ENCODE measurements around the gene EFNA2. TPM values are rescaled to one million over a fixed set of nuclear protein-coding genes. Genes with fewer than 3 reads are reported as not detected.

Gene EFNA2
- polyA plus RNA-seq, 1 donor from 2014 or later: 10.3 TPM

- H3F3A ChIP-seq (ENCODE audit: insufficient read depth, low read length, poor library complexity, severe bottlenecking): no peaks in the 10 kb centered on the region
- no peaks in the 10 kb centered on the region for H3K9me2 ChIP-seq (ENCODE audit: insufficient read depth, low read length)
- H2AFZ ChIP-seq (ENCODE audit: low read depth, low read length): no peak overlapping the region
- H3K9ac ChIP-seq (ENCODE audit: low read length): no peak overlapping the region
- no peak overlapping the region for H3K27ac ChIP-seq (ENCODE audit: low read length)
- no peaks in the 10 kb centered on the region for H3K27me3 ChIP-seq (ENCODE audit: insufficient read depth, low read depth, low read length)
- H3K4me3 ChIP-seq (ENCODE audit: low read length): no peak overlapping the region
- H3K9me3 ChIP-seq (ENCODE audit: low read length): no peaks in the 10 kb centered on the region
- peaks cover 68% of the 10 kb centered on the region for H3K79me2 ChIP-seq (replicated peaks; ENCODE audit: insufficient read depth, low read length)
- no peaks in the 10 kb centered on the region for H3K36me3 ChIP-seq (ENCODE audit: insufficient read depth, low read length)
- no peak for TF ChIP-seq EP300 (conservative IDR thresholded peaks at IDR 0.05; ENCODE audit: poor library complexity, severe bottlenecking)
- no peak for TF ChIP-seq SMC3 (conservative IDR thresholded peaks at IDR 0.05; ENCODE audit: poor library complexity)
- no peak for TF ChIP-seq MXI1 (conservative IDR thresholded peaks at IDR 0.05; ENCODE audit: poor library complexity, severe bottlenecking)
- TF ChIP-seq POLR2AphosphoS5 (IDR thresholded peaks at IDR 0.05): peak; percentile 33
- TF ChIP-seq CTCF (IDR thresholded peaks at IDR 0.05; ENCODE audit: poor library complexity, severe bottlenecking): no peak
- no peak overlapping the region for H3K4me2 ChIP-seq (ENCODE audit: low read length)
- H4K20me1 ChIP-seq (ENCODE audit: insufficient read depth): peaks cover 4% of the 10 kb centered on the region
Observed at GRCh38 chr19:1256646-1257474, 28.8 kb upstream of the EFNA2 start.

GRCh38 chr19:1257475-1258162 lies 28.1 kb upstream of the EFNA2 start:
- Histone ChIP-seq H3K9me2 (ENCODE audit: insufficient read depth, low read length) (no peaks in the 10 kb centered on the region), H3F3A (ENCODE audit: insufficient read depth, low read length, poor library complexity, severe bottlenecking) (no peaks in the 10 kb centered on the region), H3K9ac (ENCODE audit: low read length) (peak overlapping the region; percentile 31), H3K36me3 (ENCODE audit: insufficient read depth, low read length) (no peaks in the 10 kb centered on the region), H4K20me1 (ENCODE audit: insufficient read depth) (peaks cover 4% of the 10 kb centered on the region), H3K9me3 (ENCODE audit: low read length) (no peaks in the 10 kb centered on the region), H3K4me3 (ENCODE audit: low read length) (no peak overlapping the region), H3K4me2 (ENCODE audit: low read length) (no peak overlapping the region), H3K27ac (ENCODE audit: low read length) (no peak overlapping the region), H3K27me3 (ENCODE audit: insufficient read depth, low read depth, low read length) (no peaks in the 10 kb centered on the region), H2AFZ (ENCODE audit: low read depth, low read length) (no peak overlapping the region), H3K79me2 (replicated peaks; ENCODE audit: insufficient read depth, low read length) (peaks cover 61% of the 10 kb centered on the region)
- TF ChIP-seq EZH2 (IDR thresholded peaks at IDR 0.05; ENCODE audit: borderline replicate concordance, insufficient read depth, low read length, poor library complexity, severe bottlenecking) (no peak), RAD21 (conservative IDR thresholded peaks at IDR 0.05) (no peak), SMC3 (conservative IDR thresholded peaks at IDR 0.05; ENCODE audit: poor library complexity) (no peak), EP300 (conservative IDR thresholded peaks at IDR 0.05; ENCODE audit: poor library complexity, severe bottlenecking) (no peak), TAF1 (IDR thresholded peaks at IDR 0.05; ENCODE audit: low read depth) (no peak), POLR2AphosphoS5 (IDR thresholded peaks at IDR 0.05) (no peak)

- Histone ChIP-seq H3K9me2 (ENCODE audit: insufficient read depth, low read length) (no peaks in the 10 kb centered on the region), H3F3A (ENCODE audit: insufficient read depth, low read length, poor library complexity, severe bottlenecking) (no peaks in the 10 kb centered on the region), H3K4me2 (ENCODE audit: low read length) (no peak overlapping the region), H3K27me3 (ENCODE audit: insufficient read depth, low read depth, low read length) (no peaks in the 10 kb centered on the region), H3K36me3 (ENCODE audit: insufficient read depth, low read length) (no peaks in the 10 kb centered on the region), H3K4me3 (ENCODE audit: low read length) (no peak overlapping the region), H3K27ac (ENCODE audit: low read length) (no peak overlapping the region), H3K9ac (ENCODE audit: low read length) (peak overlapping the region; percentile 31), H4K20me1 (ENCODE audit: insufficient read depth) (peaks cover 4% of the 10 kb centered on the region), H2AFZ (ENCODE audit: low read depth, low read length) (no peak overlapping the region), H3K79me2 (replicated peaks; ENCODE audit: insufficient read depth, low read length) (peaks cover 58% of the 10 kb centered on the region), H3K9me3 (ENCODE audit: low read length) (no peaks in the 10 kb centered on the region)
- no peak for TF ChIP-seq REST (IDR thresholded peaks at IDR 0.05; ENCODE audit: borderline replicate concordance)
- peak; percentile 19 for TF ChIP-seq POLR2AphosphoS5 (IDR thresholded peaks at IDR 0.05)
Observed at GRCh38 chr19:1258163-1258492, 27.5 kb upstream of the EFNA2 start.
